HFFc6 (cell line): ENCODE measurements around the gene SAPCD1. TPM values are rescaled to one million over a fixed set of nuclear protein-coding genes. Genes with fewer than 3 reads are reported as not detected.
A peak's percentile ranks its signal among the peaks of the same experiment; 100 is the strongest.

Experiments
- DNase-seq: peaks from one replicate; pipeline ENCODE4 v3.0.0-alpha.2; 2018
- H3K27ac Mint-ChIP-seq: 2 replicates; pipeline ENCODE4 v1.8.0; 2020; ENCODE audit warnings: mild to moderate bottlenecking, mixed read lengths
- H3K27me3 Mint-ChIP-seq: 2 replicates; pipeline ENCODE4 v1.8.0; 2021; ENCODE audit warnings: mild to moderate bottlenecking, moderate library complexity, mixed read lengths; ENCODE audit not compliant: insufficient read depth
- H3K36me3 Mint-ChIP-seq: 2 replicates; pipeline ENCODE4 v1.8.0; 2021; ENCODE audit warnings: low read depth, mixed read lengths
- H3K4me1 Mint-ChIP-seq: 2 replicates; pipeline ENCODE4 v1.8.0; 2020; ENCODE audit warnings: low read depth, mixed read lengths
- H3K4me3 Mint-ChIP-seq: 2 replicates; pipeline ENCODE4 v1.8.0; 2020; ENCODE audit warnings: mild to moderate bottlenecking, moderate library complexity, mixed read lengths
- H3K9me3 Mint-ChIP-seq: 2 replicates; pipeline ENCODE4 v1.8.0; 2020; ENCODE audit warnings: mild to moderate bottlenecking, mixed read lengths
- CTCF ChIP-seq: fragments of 200-600 bp; sonication (generic); IDR thresholded peaks from 2 replicates; pipeline ENCODE4 v1.5.0; 2021; ENCODE audit warnings: antibody characterized with exemption, mild to moderate bottlenecking
- total RNA-seq, 6 experiments: library from RNA; stranded (reverse); fragmentation: NEBNext Ultra II Directional; extraction: Animal tissue kit (Norgen Biotek cat#: 25700); gene quantifications; 2 replicates in 1 of 6; 3 replicates in 5 of 6; pipeline ENCODE4 v1.2.3, GENCODE V29; 2021

Gene SAPCD1
- total RNA-seq, 6 experiments from 2014 or later = 0.91 to 2.4 (median 1.3) TPM

GRCh38 chr6:31736768-31737314 is 25.6 kb upstream of the SAPCD1 start:
- H3K4me3 Mint-ChIP-seq = peak overlapping the region; percentile 98
- no peak for TF ChIP-seq CTCF
- H3K36me3 Mint-ChIP-seq = peaks cover 41% of the 10 kb centered on the region
- H3K27me3 Mint-ChIP-seq = no peaks in the 10 kb centered on the region; the same call in none of the 2 replicates
- H3K27ac Mint-ChIP-seq = peak overlapping the region; percentile 92
- no peak for DNase-seq
- peaks cover 68% of the 10 kb centered on the region for H3K4me1 Mint-ChIP-seq
- no peaks in the 10 kb centered on the region for H3K9me3 Mint-ChIP-seq

GRCh38 chr6:31737315-31737990 is 25.0 kb upstream of the SAPCD1 start:
- H3K27me3 Mint-ChIP-seq = no peaks in the 10 kb centered on the region; the same call in none of the 2 replicates
- H3K27ac Mint-ChIP-seq = peak overlapping the region; percentile 92
- H3K4me3 Mint-ChIP-seq = peak overlapping the region; percentile 98
- peaks cover 40% of the 10 kb centered on the region for H3K36me3 Mint-ChIP-seq
- no peak for DNase-seq
- H3K9me3 Mint-ChIP-seq = no peaks in the 10 kb centered on the region
- peaks cover 62% of the 10 kb centered on the region for H3K4me1 Mint-ChIP-seq
- no peak for TF ChIP-seq CTCF

- H3K4me3 Mint-ChIP-seq = peak overlapping the region; percentile 98
- no peaks in the 10 kb centered on the region; the same call in none of the 2 replicates for H3K27me3 Mint-ChIP-seq
Measured at GRCh38 chr6:31737991-31738979, 24.2 kb upstream of the SAPCD1 start.

GRCh38 chr6:31739639-31740396 is 22.6 kb upstream of the SAPCD1 start, which contains the start of gene MSH5:
TSS of gene MSH5 (plus strand) at chr6:31740005. CDS start at chr6:31740467, 462 bp downstream.
- Mint-ChIP-seq H3K36me3 (peaks cover 21% of the 10 kb centered on the region), H3K27ac (peak within 1 kb of the TSS; percentile 92), H3K4me3 (peak within 1 kb of the TSS; percentile 97), H3K27me3 (no peaks in the 10 kb centered on the region; the same call in none of the 2 replicates), H3K4me1 (peaks cover 46% of the 10 kb centered on the region), H3K9me3 (no peaks in the 10 kb centered on the region)
- TF ChIP-seq CTCF = no peak
- peak; percentile 99 for DNase-seq

More at GRCh38 chr6:31737991-31738979, 24.2 kb upstream of the SAPCD1 start:
- Mint-ChIP-seq H3K27ac (peak overlapping the region; percentile 92), H3K36me3 (peaks cover 36% of the 10 kb centered on the region), H3K9me3 (no peaks in the 10 kb centered on the region), H3K4me1 (peaks cover 58% of the 10 kb centered on the region)
- TF ChIP-seq CTCF = peak; percentile 63
- peak; percentile 78 for DNase-seq
